Bronchial epithelial cell (primary cell): Measurements from ENCODE around the gene TBC1D8B. TPM values are rescaled to one million over a fixed set of nuclear protein-coding genes. Genes with fewer than 3 reads are reported as not detected.

ENCODE experiments used
- DNase-seq: peaks from one replicate; pipeline ENCODE4 v3.0.0-alpha.2; 2010; ENCODE audit warnings: low read depth
- FAIRE-seq: peaks from 2 replicates; lab custom pipeline; 2011; peaks lifted over from hg19 to GRCh38; lab: Jason Lieb, UNC
- H3K27me3 ChIP-seq: 2 replicates; pipeline ENCODE4 v1.5.1; 2011; ENCODE audit warnings: low read length; ENCODE audit not compliant: control insufficient read depth, insufficient read depth
- H3K36me3 ChIP-seq: 2 replicates; pipeline ENCODE4 v1.5.1; 2011; ENCODE audit warnings: low read length; ENCODE audit not compliant: control insufficient read depth, insufficient read depth
- H3K4me3 ChIP-seq: 2 replicates; pipeline ENCODE4 v1.5.1; 2011; ENCODE audit warnings: mild to moderate bottlenecking, low read depth, low read length, control low read depth
- total RNA-seq: library from RNA; depleted of rRNA; stranded (reverse); fragments of >200 nt; gene quantifications from 2 replicates; pipeline ENCODE4 v1.2.1, GENCODE V29; 2014
- TF ChIP-seq, protein P1 (sequence below): IDR thresholded peaks from 2 replicates; pipeline ENCODE4 v1.5.1; 2011; ENCODE audit warnings: mild to moderate bottlenecking, moderate library complexity, low read length, control low read depth, inconsistent platforms; ENCODE audit not compliant: insufficient read depth, severe bottlenecking

The TBC1D8B gene
- total RNA-seq, 1 donor from 2014 or later, result 2.6 TPM

DNA sequence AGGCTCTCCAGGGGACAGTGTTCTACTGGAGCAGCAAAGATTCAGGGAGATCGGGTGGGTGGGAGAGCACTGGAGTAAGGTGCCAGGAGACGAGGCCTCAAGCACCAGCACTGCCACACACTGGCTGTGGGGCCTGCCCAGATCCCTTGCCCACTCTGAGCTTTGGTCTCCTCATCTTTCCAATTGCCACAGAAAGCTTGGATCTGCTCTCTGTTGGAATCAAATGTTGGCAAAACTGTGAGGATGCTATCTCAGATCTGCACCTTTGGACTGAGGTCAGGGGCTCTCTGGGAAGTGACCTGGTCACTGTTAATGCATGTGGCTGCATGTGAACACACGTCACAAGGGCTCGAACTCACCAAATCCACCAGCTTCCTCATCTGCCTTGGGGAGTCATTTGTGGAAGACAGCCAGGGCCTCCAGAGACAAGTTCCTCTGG, 99.3 kb downstream of the TBC1D8B start:
- Histone ChIP-seq H3K4me3 (no peak overlapping the region), H3K27me3 (no peaks in the 10 kb centered on the region), H3K36me3 (no peaks in the 10 kb centered on the region)
- no peak for DNase-seq
- TF ChIP-seq, protein P1, sequence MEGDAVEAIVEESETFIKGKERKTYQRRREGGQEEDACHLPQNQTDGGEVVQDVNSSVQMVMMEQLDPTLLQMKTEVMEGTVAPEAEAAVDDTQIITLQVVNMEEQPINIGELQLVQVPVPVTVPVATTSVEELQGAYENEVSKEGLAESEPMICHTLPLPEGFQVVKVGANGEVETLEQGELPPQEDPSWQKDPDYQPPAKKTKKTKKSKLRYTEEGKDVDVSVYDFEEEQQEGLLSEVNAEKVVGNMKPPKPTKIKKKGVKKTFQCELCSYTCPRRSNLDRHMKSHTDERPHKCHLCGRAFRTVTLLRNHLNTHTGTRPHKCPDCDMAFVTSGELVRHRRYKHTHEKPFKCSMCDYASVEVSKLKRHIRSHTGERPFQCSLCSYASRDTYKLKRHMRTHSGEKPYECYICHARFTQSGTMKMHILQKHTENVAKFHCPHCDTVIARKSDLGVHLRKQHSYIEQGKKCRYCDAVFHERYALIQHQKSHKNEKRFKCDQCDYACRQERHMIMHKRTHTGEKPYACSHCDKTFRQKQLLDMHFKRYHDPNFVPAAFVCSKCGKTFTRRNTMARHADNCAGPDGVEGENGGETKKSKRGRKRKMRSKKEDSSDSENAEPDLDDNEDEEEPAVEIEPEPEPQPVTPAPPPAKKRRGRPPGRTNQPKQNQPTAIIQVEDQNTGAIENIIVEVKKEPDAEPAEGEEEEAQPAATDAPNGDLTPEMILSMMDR, result no peak
- FAIRE-seq, result no peak

DNA sequence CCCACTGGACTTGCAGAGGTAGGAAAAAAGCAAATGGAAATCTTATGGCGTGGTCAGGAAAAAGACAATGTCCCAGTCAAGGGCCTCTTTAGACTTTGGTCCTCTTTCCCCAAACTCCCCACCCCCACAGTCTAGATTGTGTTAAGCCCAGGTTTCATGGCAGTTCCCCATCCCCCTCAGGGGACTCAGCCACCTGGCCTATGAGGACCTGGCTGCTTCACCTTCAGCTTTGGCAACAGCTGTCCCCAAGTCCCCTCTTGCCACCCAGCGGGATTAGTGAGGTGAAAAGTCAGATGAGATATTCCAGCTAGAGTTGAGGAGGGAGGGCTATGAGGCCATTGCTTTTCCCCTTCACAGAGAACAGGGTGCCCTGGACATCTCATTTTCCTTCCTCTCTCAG, 100.2 kb downstream of the TBC1D8B start:
- TF ChIP-seq, protein P1, result no peak
- DNase-seq (no peak), FAIRE-seq (no peak)
- H3K4me3 ChIP-seq, result no peak overlapping the region
- no peaks in the 10 kb centered on the region for H3K36me3 ChIP-seq
- no peaks in the 10 kb centered on the region for H3K27me3 ChIP-seq

DNA sequence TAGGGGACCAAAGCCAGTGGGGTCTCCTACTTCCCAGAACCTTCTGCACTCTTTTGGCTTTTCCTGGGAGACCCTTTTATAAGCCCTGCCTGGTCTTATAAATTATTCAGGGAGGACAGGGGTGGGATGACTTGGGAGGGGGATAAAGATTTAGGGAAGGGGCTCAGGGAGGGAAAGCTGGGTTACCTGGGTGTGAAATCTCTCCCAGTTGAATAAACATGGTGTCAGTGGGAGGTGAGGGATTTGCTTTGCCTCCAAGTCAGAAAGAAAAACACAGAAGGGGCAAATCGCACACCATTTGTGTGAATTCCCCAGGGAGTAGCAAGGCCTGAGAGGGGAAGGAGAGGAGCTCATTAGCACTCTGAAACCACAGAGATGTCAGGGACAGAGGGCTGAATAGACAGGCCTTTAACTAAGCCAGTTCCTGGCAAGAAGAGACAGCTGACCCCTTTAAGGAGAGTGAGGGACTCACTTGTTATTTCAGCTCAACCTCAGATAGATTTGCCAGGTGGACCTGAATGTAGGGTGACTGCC, 100.9 kb downstream of the TBC1D8B start, which contains the start of gene RIPPLY1:
TSS of gene RIPPLY1 (minus strand) at position 51 of the 534 bp plus-strand sequence. CDS start 54 bp downstream, outside the sequence.
- Histone ChIP-seq H3K27me3 (no peaks in the 10 kb centered on the region), H3K36me3 (no peaks in the 10 kb centered on the region), H3K4me3 (no peak within 1 kb of the TSS)
- no peak for FAIRE-seq
- DNase-seq, result no peak
- TF ChIP-seq, protein P1, result no peak

DNA sequence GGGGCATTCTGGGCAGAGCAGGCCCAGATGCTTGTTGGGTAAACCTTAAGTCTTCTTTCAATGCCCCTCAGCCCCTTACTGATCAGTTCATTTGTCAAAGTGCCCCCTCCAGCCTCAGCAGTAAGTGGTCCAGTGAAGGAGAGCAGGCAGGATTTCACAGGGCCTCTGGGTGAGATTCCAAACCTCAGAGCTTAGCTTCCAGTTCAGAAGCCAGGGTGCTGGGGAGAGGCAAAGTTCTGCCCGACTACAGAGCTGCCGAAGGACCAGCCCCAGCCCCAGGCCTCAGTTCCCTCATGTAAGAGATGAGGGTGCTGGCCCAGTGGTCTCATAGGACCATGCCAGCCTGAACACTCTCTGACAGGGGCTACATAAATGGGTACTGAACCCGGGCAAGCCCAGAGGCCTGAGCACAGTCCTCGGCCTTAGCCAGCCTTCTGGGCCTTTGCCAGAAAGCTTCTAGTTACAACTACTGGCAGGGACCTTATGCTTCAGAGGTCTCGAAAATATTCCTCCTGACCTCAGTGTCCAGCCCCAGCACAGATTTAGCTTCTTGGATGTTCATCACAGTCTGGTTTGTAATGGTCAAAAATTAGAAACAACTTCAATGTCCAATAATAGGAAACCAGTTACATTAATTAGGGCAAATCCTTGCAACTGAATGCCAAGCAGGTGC, 101.5 kb downstream of the TBC1D8B start:
- H3K4me3 ChIP-seq, result no peak overlapping the region
- DNase-seq (no peak), FAIRE-seq (no peak)
- H3K27me3 ChIP-seq, result no peaks in the 10 kb centered on the region
- no peaks in the 10 kb centered on the region for H3K36me3 ChIP-seq
- TF ChIP-seq, protein P1, result no peak

DNA sequence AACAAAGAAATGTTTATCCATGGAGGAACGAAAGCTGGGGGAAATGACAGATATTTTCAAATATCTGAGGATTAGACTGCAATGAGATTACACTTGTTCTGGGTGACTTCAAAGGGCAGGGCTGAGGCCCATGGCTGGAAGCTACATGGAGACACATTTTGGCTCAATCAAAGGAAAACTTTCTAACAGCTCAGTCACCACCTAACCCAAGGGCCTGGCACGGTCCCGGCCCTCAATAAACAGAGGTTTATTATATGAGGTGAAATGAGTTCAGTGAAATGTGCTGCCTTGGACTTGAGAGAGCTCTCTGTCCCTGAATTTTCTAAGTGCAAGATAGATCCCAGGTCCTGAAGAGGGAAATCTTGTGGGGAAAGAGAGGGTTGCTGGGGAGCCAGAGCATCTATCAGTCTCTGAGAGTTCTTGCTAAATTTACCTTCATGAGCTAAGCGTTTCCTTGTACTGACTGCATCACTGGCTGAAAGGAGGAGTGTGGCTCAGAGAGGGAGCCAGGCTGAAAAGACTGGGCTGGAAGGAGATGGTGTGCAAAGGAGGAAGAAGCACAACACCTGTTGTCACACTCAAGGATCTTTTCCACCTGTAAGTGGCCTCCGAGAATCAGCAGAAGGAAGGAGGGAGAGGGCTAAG, 102.7 kb downstream of the TBC1D8B start:
- TF ChIP-seq, protein P1, result no peak
- DNase-seq, result no peak
- FAIRE-seq, result no peak
- H3K4me3 ChIP-seq, result no peak overlapping the region
- no peaks in the 10 kb centered on the region for H3K36me3 ChIP-seq
- no peaks in the 10 kb centered on the region for H3K27me3 ChIP-seq
